ENCODE measurements around the gene APOA1. TPM values are rescaled to one million over a fixed set of nuclear protein-coding genes. Genes with fewer than 3 reads are reported as not detected.
"Not testable (repeated sequence)": the region's sequence is repeated elsewhere in the genome, so short reads cannot be mapped to it uniquely, and the experiment has no call there.

Gene APOA1
- total RNA-seq, 1 donor from 2014 or later = 2.7 TPM

GRCh38 chr11:116835042-116835772 lies 2.2 kb downstream of the APOA1 start:
- peaks cover 36% of the 10 kb centered on the region for H3K4me1 Mint-ChIP-seq
- H3K27me3 ChIP-seq = peaks cover 19% of the 10 kb centered on the region
- peaks cover 2% of the 10 kb centered on the region for H3K27me3 Mint-ChIP-seq (ENCODE audit: insufficient read depth, low read depth)
- no peak overlapping the region for H3K9ac ChIP-seq
- peaks cover 14% of the 10 kb centered on the region for H3K4me1 ChIP-seq
- no peaks in the 10 kb centered on the region for H4K20me1 ChIP-seq (ENCODE audit: low read depth)
- peak overlapping the region; percentile 46 for H3K4me3 ChIP-seq
- peak overlapping the region; percentile 58 for H3K4me3 Mint-ChIP-seq
- H3K36me3 ChIP-seq = no peaks in the 10 kb centered on the region
- no peak overlapping the region for H3K27ac Mint-ChIP-seq
- no peaks in the 10 kb centered on the region for H3K9me3 ChIP-seq (ENCODE audit: low read depth)
- no peak for DNase-seq (ENCODE audit: low spot score)
- H3K79me2 ChIP-seq (ENCODE audit: low read depth) = no peaks in the 10 kb centered on the region
- H3K27ac ChIP-seq = no peak overlapping the region
- TF ChIP-seq, protein P1, sequence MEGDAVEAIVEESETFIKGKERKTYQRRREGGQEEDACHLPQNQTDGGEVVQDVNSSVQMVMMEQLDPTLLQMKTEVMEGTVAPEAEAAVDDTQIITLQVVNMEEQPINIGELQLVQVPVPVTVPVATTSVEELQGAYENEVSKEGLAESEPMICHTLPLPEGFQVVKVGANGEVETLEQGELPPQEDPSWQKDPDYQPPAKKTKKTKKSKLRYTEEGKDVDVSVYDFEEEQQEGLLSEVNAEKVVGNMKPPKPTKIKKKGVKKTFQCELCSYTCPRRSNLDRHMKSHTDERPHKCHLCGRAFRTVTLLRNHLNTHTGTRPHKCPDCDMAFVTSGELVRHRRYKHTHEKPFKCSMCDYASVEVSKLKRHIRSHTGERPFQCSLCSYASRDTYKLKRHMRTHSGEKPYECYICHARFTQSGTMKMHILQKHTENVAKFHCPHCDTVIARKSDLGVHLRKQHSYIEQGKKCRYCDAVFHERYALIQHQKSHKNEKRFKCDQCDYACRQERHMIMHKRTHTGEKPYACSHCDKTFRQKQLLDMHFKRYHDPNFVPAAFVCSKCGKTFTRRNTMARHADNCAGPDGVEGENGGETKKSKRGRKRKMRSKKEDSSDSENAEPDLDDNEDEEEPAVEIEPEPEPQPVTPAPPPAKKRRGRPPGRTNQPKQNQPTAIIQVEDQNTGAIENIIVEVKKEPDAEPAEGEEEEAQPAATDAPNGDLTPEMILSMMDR (IDR thresholded peaks at IDR 0.05) = no peak
- TF ChIP-seq EZH2 (IDR thresholded peaks at IDR 0.05) (no peak), EZH2phosphoT487 (IDR thresholded peaks at IDR 0.05) (no peak)
- peak overlapping the region; percentile 93 for H2AFZ ChIP-seq (replicated peaks)
- peak overlapping the region; percentile 79 for H3K4me2 ChIP-seq
- H3K36me3 Mint-ChIP-seq = no peaks in the 10 kb centered on the region
- H3K9me3 Mint-ChIP-seq = peaks cover 5% of the 10 kb centered on the region
- H3F3A ChIP-seq (ENCODE audit: low read depth) = peaks cover 6% of the 10 kb centered on the region

DNA sequence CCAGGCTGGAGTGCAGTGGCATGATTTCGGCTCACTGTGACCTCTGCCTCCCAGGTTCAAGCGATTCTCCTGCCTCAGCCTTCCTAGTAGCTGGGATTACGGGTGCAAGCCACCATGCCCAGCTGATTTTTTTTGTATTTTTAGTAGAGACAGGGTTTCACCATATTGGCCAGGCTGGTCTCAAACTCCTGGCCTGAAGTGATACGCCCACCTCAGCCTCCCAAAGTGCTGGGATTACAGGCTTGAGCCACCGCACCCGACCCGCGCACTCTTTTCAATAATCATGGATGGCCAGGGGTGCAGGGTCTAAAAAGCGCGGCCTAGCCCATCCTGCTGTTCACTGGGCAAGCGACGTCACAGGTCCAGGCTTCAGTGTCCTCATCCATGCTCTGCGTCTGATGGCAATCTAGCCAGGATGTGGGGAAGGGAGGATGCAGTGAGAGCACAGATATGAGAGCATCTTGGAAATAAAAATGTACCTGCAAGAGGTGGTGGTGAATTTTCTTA lies 2.8 kb downstream of the APOA1 start:
- Mint-ChIP-seq H3K4me3 (peak overlapping the region; percentile 58), H3K4me1 (peaks cover 30% of the 10 kb centered on the region)
- not testable (repeated sequence) for H4K20me1 ChIP-seq (ENCODE audit: low read depth); H3K9me3 ChIP-seq (ENCODE audit: low read depth); H3K4me3 ChIP-seq; H3K9ac ChIP-seq; H3K4me2 ChIP-seq; DNase-seq (ENCODE audit: low spot score); H3K9me3 Mint-ChIP-seq; H3K27ac ChIP-seq; H3K79me2 ChIP-seq (ENCODE audit: low read depth); H3K36me3 Mint-ChIP-seq; H3K27me3 Mint-ChIP-seq (ENCODE audit: insufficient read depth, low read depth); H3F3A ChIP-seq (ENCODE audit: low read depth); H3K27ac Mint-ChIP-seq; H2AFZ ChIP-seq (replicated peaks); H3K36me3 ChIP-seq
- peaks cover 19% of the 10 kb centered on the region for H3K27me3 ChIP-seq
- H3K4me1 ChIP-seq = peaks cover 16% of the 10 kb centered on the region

GRCh38 chr11:116833816-116834534 lies 3.4 kb downstream of the APOA1 start:
- no peak overlapping the region for H3K9ac ChIP-seq
- H3K4me1 ChIP-seq = peaks cover 20% of the 10 kb centered on the region
- H3F3A ChIP-seq (ENCODE audit: low read depth) = peaks cover 6% of the 10 kb centered on the region
- Mint-ChIP-seq H3K36me3 (no peaks in the 10 kb centered on the region), H3K27ac (no peak overlapping the region), H3K4me1 (peaks cover 29% of the 10 kb centered on the region), H3K9me3 (peaks cover 5% of the 10 kb centered on the region), H3K27me3 (ENCODE audit: insufficient read depth, low read depth) (peaks cover 2% of the 10 kb centered on the region), H3K4me3 (no peak overlapping the region)
- TF ChIP-seq EZH2 (IDR thresholded peaks at IDR 0.05) = no peak
- H3K9me3 ChIP-seq (ENCODE audit: low read depth) = no peaks in the 10 kb centered on the region
- no peaks in the 10 kb centered on the region for H3K79me2 ChIP-seq (ENCODE audit: low read depth)
- no peak overlapping the region for H2AFZ ChIP-seq (replicated peaks)
- H3K4me3 ChIP-seq = no peak overlapping the region
- no peak overlapping the region for H3K4me2 ChIP-seq
- DNase-seq (ENCODE audit: low spot score) = no peak
- no peaks in the 10 kb centered on the region for H3K36me3 ChIP-seq
- no peak overlapping the region for H3K27ac ChIP-seq
- no peaks in the 10 kb centered on the region for H4K20me1 ChIP-seq (ENCODE audit: low read depth)
- H3K27me3 ChIP-seq = peaks cover 19% of the 10 kb centered on the region

DNA sequence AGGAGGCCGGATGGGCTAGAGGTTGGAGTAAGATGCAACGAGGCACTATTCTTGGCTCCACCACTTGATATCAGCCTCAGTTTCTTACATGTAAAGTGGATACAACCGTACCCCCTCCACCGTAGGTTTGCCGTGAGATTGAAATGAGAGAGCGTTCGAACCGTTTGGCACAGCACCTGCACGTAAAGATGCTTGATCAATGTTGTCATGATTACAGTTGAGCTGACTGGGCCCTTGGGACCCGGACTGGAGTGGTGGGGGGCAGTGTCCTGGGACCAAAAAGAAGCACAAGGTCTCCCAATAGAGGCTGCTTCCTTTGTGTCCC lies 4.0 kb downstream of the APOA1 start:
- peaks cover 2% of the 10 kb centered on the region for H3K27me3 Mint-ChIP-seq (ENCODE audit: insufficient read depth, low read depth)
- H3K79me2 ChIP-seq (ENCODE audit: low read depth) = no peaks in the 10 kb centered on the region
- TF ChIP-seq, protein P1 (IDR thresholded peaks at IDR 0.05) = no peak
- TF ChIP-seq EZH2 (IDR thresholded peaks at IDR 0.05) (no peak), EZH2phosphoT487 (IDR thresholded peaks at IDR 0.05) (no peak)

More for the DNA sequence above, 4.0 kb downstream of the APOA1 start:
- no peak overlapping the region for H3K27ac ChIP-seq
- H3K4me2 ChIP-seq = no peak overlapping the region
- Mint-ChIP-seq H3K36me3 (no peaks in the 10 kb centered on the region), H3K27ac (peak overlapping the region; percentile 24), H3K4me3 (no peak overlapping the region), H3K9me3 (peaks cover 5% of the 10 kb centered on the region), H3K4me1 (peaks cover 28% of the 10 kb centered on the region)
- no peaks in the 10 kb centered on the region for H3K9me3 ChIP-seq (ENCODE audit: low read depth)
- no peaks in the 10 kb centered on the region for H3K36me3 ChIP-seq
- peaks cover 19% of the 10 kb centered on the region for H3K27me3 ChIP-seq
- no peak for DNase-seq (ENCODE audit: low spot score)
- H3K4me3 ChIP-seq = no peak overlapping the region
- peaks cover 6% of the 10 kb centered on the region for H3F3A ChIP-seq (ENCODE audit: low read depth)
- peaks cover 24% of the 10 kb centered on the region for H3K4me1 ChIP-seq
- no peaks in the 10 kb centered on the region for H4K20me1 ChIP-seq (ENCODE audit: low read depth)
- no peak overlapping the region for H3K9ac ChIP-seq
- no peak overlapping the region for H2AFZ ChIP-seq (replicated peaks)
